C4-2B (cell line): ENCODE measurements around the gene PLA2G3.

ENCODE experiments used
- H3K27ac ChIP-seq: fragments of 450-650 bp; 2 replicates; pipeline ENCODE4 v1.5.1; 2017
- CTCF ChIP-seq: fragments of 450-650 bp; conservative IDR thresholded peaks from 2 replicates; pipeline ENCODE4 v1.5.1; 2017; ENCODE audit warnings: mild to moderate bottlenecking
- ZFX ChIP-seq: fragments of 450-650 bp; IDR thresholded peaks from 2 replicates; pipeline ENCODE4 v1.6.1; 2017

Gene PLA2G3

GRCh38 chr22:31084811-31085492 lies 55.4 kb downstream of the PLA2G3 start:
- no peak overlapping the region for H3K27ac ChIP-seq
- TF ChIP-seq ZFX (no peak), CTCF (no peak; the same call in 1 of the 2 replicates)
